SK-N-MC (cell line): ENCODE data around the gene VASP.

ENCODE experiments used
- DNase-seq: peaks from one replicate; pipeline ENCODE4 v3.0.0-alpha.2; 2011; ENCODE audit warnings: low read depth, low spot score
- H3K27ac ChIP-seq: fragments of 200-600 bp; sonication (generic); 2 replicates; pipeline ENCODE4 v1.5.1; 2016; ENCODE audit warnings: mixed run types
- H3K36me3 ChIP-seq: fragments of 200-600 bp; sonication (generic); 2 replicates; pipeline ENCODE4 v1.6.1; 2017; ENCODE audit warnings: antibody characterized with exemption, low read length, mixed read lengths; ENCODE audit not compliant: insufficient read depth
- H3K4me3 ChIP-seq: fragments of 200-600 bp; sonication (generic); 2 replicates; pipeline ENCODE4 v1.5.1; 2016
- H3K9ac ChIP-seq: fragments of 200-600 bp; sonication (generic); 2 replicates; pipeline ENCODE4 v1.8.0; 2017; ENCODE audit warnings: mixed run types, mixed read lengths; ENCODE audit not compliant: insufficient read length
- H3K9me3 ChIP-seq: fragments of 200-600 bp; sonication (generic); 2 replicates; pipeline ENCODE4 v1.6.1; 2017; ENCODE audit warnings: low read depth, mild to moderate bottlenecking, antibody characterized with exemption, low read length, moderate library complexity, mixed read lengths
- EZH2 ChIP-seq: fragments of 200-600 bp; sonication (generic); IDR thresholded peaks from one replicate; pipeline ENCODE4 v1.6.1; 2017; ENCODE audit warnings: antibody characterized with exemption
- FOXP2 ChIP-seq: optimal IDR thresholded peaks from 2 replicates; pipeline ENCODE3; 2011; ENCODE audit warnings: mild to moderate bottlenecking, moderate library complexity; ENCODE audit not compliant: insufficient read depth; ENCODE audit errors: extremely low read length, control extremely low read depth
- POLR2AphosphoS5 ChIP-seq: IDR thresholded peaks from 2 replicates; pipeline ENCODE4 v1.6.1; 2012; ENCODE audit warnings: mild to moderate bottlenecking, low read depth, low read length, borderline replicate concordance

The VASP gene

DNA sequence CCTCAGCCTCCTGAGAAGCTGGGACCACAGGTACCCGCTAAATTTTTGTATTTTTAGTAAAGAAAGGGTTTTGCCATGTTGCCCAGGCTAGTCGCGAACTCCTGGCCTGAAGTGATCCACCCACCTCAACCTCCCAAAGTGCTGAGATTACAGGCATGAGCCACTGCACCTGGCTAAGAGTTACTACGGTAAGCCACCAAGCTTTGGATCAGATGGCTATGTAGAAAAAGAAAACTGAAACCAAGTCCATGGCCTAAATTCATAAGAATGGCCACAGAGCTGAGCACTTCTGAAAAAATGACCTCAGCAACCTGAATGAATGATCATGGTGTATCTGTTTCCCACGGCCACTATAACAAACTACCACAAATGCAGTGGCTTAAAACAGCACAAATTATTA, 67.9 kb downstream of the VASP start:
- Histone ChIP-seq H3K36me3 (no peaks in the 10 kb centered on the region), H3K9me3 (no peaks in the 10 kb centered on the region), H3K9ac (no peak overlapping the region), H3K27ac (no peak overlapping the region), H3K4me3 (no peak overlapping the region)
- no peak for DNase-seq
- TF ChIP-seq FOXP2 = no peak
- no peak for TF ChIP-seq POLR2AphosphoS5
- no peak for TF ChIP-seq EZH2
